HS-5 (cell line): Measurements from ENCODE around the gene TAF1B.

Source experiments
- DNase-seq: peaks from one replicate; pipeline ENCODE4 v3.0.0-alpha.2; 2012; ENCODE audit warnings: low read depth

Gene TAF1B

GRCh38 chr2:9966491-9967022 lies 123.3 kb downstream of the TAF1B start:
- no peak for DNase-seq

DNA sequence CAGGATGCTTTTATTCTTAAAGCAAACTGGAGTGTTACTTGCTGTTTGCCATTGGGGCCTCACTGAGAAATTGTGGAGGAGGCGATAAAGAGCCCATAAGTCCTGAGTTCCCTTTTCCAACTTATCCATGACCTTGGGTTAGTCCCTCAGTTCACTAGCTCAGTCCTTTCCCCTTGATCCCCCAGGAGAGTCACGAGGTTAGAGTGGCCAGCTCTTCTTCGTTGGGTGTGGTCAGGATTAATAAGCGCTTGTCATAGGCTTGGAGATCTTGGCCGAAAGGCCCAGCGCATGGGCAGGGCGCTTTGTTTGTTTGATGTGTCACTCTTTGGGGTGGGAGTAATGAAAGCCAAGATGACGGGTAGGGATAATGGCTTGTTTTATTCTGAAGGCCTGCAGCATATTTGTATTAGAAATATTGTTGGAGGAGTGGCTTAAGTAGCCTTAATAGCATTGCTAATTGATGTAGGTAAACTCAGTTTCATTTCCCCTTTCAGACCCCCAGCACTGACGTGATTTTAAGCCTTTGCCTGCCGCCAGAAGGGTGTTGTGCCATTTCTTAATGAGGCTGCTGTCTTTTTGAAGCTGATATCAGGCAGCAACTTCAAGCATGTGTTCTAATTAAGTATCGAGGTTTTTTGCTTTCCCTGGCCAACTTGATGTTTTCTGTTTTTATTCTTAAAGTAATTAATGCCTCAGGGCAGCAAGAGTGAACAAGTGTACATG lies 123.9 kb downstream of the TAF1B start:
- DNase-seq, result no peak

DNA sequence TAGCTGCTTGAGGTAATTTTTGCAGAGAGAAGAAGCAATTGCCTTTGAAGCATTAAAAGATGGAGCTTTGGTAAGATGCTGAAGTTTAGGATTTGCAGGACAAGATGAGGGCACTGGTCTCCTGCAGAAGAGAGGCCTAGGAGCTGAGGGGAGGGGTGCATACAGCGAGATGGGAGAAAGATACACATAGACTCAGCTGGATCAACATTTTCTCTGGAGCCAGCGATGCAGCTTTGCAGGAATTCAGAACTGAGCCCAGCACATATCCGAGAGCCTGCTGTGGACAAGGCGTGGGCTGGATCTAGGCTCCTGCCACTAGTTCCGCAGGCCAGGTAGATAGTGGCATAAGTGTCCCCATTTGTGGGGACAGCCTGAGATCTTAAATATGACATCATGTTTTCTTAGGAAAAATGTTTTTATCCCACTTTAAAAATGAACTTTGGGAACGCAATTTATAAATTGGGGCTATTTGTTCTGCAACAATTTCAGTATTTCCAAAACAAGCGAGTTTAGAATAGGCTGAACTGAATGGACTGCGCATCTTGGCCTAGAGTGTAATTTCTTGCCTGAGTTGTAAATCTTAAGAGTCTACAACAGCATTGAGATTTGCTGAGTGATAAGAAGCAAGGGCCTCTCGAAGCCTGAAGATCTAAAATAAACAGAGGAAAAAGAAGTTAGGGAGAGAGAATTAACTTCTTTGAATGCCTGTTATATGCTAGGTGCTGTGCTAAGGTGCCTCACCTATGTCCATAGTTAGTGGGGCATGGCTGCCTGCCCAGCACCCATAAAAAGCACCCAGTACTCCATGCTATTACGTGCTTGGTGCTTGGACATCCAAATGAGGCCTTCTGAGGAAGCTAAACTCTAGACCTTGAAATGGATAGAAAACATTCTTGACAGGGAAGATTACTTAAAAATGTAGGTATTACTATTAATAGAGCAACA lies 125.6 kb downstream of the TAF1B start:
- DNase-seq, result no peak

DNA sequence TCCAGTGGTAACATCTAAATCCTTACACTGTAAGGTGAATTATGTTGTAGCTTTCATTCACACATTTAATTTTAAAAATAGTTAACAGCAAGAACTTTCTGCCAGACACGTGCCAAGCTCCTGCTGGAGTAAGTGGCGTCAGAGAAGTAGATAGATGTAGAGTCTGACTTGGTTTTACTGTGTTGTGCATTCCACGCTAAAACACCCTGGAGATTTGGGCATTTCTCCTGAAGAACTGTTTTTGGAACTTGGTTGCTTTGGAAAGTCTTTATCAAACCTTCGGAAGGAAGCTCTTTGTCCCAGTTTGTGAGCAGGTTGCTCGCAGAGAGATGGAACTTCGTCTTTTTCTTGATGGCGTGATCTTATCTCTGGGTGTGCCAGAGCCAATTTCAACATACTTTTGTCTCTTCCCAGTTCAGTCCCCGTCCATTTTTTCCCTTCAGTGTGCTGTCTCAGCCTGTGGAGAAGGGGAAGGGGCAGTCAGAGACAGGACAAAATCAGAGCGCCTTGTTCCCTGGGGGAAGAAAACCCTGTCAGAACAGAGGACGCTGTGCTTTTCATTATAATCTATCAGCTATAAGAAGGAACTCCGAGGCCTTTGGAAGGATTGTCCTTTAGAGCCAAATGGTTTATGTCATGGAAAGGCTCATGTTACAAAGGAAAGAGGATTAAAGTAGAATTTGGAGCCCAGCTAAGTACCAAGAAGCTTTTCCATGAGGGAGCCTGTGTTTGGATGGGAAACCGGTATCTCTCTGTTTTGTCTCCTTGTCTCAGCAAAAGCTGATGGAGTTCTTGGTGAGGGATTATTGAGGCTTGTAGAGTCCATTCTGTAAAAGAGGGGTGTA lies 127.1 kb downstream of the TAF1B start:
- DNase-seq, result no peak

DNA sequence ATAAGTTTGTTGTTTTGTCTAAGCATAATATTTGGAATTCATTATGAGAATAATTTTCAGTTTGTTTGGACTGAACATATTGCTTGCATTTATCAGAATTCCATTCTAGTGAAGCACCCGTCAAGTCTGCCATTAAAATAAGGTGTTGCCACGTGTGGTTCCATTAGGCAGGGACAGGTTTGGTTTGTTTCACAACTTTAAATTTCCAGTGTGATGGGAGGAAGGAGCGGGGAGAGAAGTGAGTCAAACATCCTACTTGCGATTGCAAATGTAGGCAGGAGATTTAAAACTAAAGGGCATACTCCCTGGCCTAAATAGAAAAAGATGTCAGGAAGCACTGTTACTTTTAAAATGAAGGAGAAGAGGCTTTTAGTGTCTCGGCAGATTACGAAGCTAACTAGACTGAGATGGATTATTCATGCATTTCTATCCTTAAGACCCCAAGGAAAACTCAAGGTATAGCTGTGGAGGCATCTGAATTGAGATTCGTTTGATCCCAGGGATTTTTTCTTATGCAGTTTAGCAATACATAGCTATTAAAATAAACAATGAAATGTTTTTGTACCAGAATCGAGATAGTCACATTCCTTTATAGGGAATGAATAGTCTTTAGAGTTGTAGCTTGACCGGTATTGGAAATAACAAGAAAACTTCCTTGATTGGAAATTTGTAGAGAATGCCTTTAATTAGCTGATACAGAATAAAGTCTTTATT lies 128.0 kb downstream of the TAF1B start:
- no peak for DNase-seq

DNA sequence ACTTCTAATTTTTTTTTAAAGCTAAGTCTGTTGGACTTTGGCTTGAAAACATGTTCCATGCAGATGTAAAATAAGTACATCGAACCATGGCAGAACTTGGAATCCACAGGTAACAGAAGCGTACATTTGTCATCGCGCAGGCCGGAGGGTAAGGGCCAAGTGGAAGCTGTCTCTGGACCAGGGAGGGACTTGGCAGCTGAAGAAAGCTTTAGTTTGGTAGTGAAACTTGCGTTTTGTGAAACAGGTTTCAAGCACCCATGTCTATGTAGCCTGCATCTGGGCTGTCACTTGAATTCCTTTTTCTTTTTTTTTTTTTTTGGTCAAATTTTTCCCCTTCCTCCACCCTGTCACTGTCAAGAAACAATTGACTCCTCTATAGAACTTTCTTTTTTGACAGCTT lies 128.6 kb downstream of the TAF1B start:
- no peak for DNase-seq

DNA sequence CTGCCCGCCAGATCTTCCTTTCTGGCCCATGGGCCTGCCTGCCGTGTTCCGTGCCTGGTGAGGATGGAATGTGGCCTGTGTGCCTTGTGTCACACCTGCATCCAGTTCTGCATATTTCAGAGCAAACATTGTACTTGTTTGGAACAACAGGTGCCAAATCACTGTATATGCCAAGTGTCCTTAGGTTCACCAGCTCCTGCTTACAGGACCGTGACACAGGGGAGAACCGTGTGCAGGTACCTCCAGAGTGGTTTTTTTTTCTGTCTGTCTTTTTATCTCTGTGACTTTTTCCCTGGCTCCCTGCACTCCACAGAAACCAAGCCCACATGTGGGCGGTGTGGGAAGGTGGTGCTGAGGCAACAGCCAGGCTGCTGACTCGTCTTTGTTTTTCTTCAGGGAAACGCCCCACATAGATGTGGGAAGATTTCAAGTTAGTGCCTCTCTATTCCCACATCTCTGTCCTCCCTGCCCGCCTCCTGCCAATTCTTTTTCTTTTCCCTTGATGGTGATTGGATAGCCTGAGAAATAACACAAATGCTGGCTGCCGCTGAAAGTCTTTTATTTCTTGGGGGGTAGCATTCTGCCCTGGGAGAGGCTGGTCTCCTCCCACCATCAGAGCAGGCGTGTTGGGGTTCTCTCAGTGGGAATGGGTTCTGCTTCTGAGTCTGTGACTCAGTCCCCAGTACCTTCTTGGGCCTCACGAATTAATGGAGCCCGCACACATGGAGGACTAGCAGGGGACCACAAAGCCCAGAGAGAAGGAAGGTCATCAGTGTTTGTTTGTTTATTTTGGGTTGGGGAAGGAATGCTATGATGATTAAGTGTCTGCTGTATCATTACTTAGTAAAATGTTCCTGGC lies 129.6 kb downstream of the TAF1B start:
- DNase-seq, result no peak

- no peak for DNase-seq
Observed at GRCh38 chr2:9973690-9974089, 130.4 kb downstream of the TAF1B start.

- no peak for DNase-seq
Observed at GRCh38 chr2:9974343-9974742, 131.1 kb downstream of the TAF1B start.

- DNase-seq, result no peak
Observed at GRCh38 chr2:9975328-9975727, 132.1 kb downstream of the TAF1B start.

DNA sequence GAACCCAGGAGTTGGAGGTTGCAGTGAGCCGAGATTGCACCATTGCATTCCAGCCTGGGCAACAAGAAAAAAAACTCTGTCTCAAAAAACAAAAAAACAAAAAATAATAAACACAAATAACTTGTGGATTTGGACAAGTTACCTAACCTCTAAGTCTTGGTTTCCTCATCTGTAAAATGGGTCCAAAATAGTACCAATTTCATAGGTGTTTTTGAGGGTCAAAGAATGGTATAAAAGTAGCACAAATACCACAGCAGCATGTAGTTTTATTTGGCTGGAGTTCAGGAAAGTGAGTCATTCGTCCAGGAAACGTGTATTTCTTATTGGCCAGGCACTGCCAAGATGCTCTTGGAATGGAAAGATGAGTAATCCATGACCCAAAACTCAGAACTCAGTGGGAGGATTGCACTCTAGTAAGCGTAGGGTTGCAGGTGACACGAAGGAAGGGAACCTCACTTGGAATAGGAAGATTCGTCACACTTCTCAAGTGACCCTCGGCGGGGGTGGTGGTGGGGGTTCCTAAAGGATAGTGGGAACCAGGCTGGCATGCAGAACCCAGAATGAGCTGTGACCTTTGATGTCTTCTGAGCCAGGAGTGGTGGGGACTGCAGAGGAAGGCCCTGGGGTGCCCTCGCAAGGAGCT lies 132.7 kb downstream of the TAF1B start:
- DNase-seq, result peak; percentile 96

DNA sequence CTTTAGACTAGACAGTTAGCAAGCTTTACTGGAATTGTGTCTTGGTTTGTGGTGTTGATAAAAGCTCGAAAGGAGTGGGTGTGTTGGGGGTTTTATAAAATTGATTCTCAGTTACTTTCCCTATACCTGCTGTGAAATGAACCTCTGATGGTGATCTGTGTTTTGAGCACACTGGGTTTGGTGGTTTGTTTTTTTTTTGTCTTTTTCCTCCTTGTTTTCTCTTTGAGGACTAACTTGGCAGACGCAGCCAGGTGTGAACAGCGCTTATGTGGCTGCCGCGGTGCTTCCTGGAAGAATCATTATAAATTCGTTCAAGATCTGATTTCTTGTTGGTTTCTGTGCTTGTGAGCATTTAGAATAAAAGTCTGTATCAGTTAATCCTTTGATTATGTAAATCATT lies 136.7 kb downstream of the TAF1B start:
- DNase-seq, result no peak

- DNase-seq, result no peak
Observed at GRCh38 chr2:9980520-9980919, 137.2 kb downstream of the TAF1B start.

DNA sequence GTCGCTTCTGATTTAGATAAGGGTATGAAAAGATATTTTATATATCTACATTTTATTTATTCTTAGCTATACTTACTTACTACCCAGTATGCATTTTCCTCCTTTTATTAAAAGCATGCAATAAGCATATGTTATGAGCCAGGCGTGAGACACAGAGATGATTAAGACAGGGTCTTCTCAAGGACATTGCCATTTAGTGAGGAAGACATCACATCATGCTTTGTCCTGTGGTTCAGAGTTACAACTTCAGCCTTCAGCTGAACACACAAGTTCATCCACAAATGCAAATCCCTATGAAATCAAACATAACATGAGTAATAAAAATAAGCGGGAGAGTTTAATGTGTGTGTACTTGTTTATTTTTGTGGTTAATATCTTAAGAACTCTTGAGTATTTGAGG lies 138.4 kb downstream of the TAF1B start:
- DNase-seq, result no peak

DNA sequence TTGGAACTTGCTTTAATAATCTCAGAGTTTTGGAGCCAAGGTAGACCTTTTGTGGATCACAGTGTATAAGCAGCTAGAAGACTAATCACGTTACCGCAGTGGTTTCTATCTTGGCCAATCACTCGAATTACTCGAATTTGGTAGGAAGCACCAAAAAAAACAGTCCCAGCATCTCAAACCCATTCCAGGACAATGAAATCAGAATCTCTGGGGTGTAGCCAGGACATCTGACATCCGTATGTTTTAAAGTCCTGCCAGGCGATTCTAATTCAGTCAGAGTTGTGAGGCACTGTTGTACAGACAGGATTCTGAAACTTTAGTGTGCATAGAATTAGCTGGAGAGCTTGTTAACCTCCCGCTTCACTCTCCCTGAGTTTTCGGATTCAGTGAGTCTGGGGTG lies 139.0 kb downstream of the TAF1B start:
- peak; percentile 87 for DNase-seq

GRCh38 chr2:9982891-9983290 lies 139.6 kb downstream of the TAF1B start:
- no peak for DNase-seq

DNA sequence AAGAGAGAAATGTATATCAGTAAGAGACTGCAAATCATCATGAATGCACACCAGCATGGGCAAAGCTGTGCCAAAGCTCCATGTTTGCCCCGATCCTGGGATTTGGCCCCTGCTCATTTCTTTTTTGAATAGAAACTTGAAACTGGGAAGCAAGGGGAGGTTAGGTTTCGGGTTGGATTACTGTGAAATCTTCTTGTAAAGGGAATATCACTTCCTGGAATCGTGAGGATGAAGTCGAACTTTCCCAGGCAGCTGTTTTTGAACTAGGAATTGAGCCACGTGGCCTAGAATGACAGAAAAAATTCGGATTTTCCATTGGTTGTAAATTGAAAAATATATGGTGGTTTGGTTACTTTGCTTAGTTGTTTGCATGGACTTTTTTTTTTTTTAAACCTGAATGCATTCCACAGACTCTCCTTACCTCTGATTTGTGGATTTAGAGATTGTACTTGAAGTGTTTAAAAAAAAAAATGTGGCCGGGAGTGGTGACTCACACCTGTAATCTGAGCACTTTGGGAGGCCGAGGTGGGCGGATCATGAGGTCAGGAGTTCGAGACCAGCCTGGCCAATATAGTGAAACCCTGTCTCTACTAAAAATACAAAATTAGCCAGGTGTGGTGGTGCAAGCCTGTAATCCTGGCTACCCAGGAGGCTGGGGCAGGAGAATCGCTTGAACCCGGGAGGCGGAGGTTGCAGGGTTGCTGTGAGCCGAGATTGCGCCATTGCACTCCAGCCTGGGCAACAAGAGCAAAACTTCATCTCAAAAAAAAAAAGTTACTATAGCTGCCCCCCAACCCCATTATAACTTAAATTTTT lies 140.3 kb downstream of the TAF1B start:
- DNase-seq, result no peak
